HepG2 (cell line): ENCODE measurements around the gene TMEM86B. TPM values are rescaled to one million over a fixed set of nuclear protein-coding genes. Genes with fewer than 3 reads are reported as not detected.

Experiments
- CBX5 ChIP-seq: sonication (generic); formaldehyde crosslinking; IDR thresholded peaks from 2 replicates; pipeline ENCODE4 v1.4.0; 2020; ENCODE audit warnings: missing genetic modification reagents, borderline replicate concordance
- CHD4 ChIP-seq: fragments of 200-600 bp; sonication (generic); IDR thresholded peaks from 2 replicates; pipeline ENCODE4 v1.7.0; 2017; ENCODE audit warnings: mild to moderate bottlenecking, low read length, borderline replicate concordance
- FOXK2 ChIP-seq: fragments of 450-650 bp; IDR thresholded peaks from 2 replicates; pipeline ENCODE4 v1.6.1; 2016
- GPBP1L1 ChIP-seq: sonication (generic); formaldehyde crosslinking; IDR thresholded peaks from 2 replicates; pipeline ENCODE4 v1.5.0; 2020; ENCODE audit warnings: mild to moderate bottlenecking, missing genetic modification reagents
- HMG20A ChIP-seq: IDR thresholded peaks from 2 replicates; pipeline ENCODE4 v1.6.1; 2016; ENCODE audit warnings: borderline replicate concordance
- HNF4G ChIP-seq, 2 experiments: sonication (generic) in 1 of 2; formaldehyde crosslinking in 1 of 2; IDR thresholded peaks; 2 replicates each; pipeline versions ENCODE4 v1.4.0 to v1.6.1; 2011 to 2020; ENCODE audit warnings: borderline replicate concordance in 2 of 2, low read depth in 2 of 2, mild to moderate bottlenecking in 2 of 2, low read length in 1 of 2, missing genetic modification reagents in 1 of 2, moderate library complexity in 1 of 2
- JUNB ChIP-seq: sonication (generic); formaldehyde crosslinking; IDR thresholded peaks from 2 replicates; pipeline ENCODE4 v1.8.0; 2022; ENCODE audit warnings: missing genetic modification reagents, mild to moderate bottlenecking, borderline replicate concordance
- NFYC ChIP-seq: IDR thresholded peaks from 2 replicates; pipeline ENCODE4 v1.6.1; 2016; ENCODE audit warnings: missing genetic modification reagents, missing compliant biosample characterization
- SP4 ChIP-seq: sonication (generic); formaldehyde crosslinking; IDR thresholded peaks from 2 replicates; pipeline ENCODE4 v1.8.1; 2023; ENCODE audit warnings: mild to moderate bottlenecking, missing genetic modification reagents
- ZBTB20 ChIP-seq: sonication (generic); formaldehyde crosslinking; IDR thresholded peaks from 2 replicates; pipeline ENCODE4 v1.8.1; 2023; ENCODE audit warnings: missing genetic modification reagents, low read depth, mild to moderate bottlenecking, borderline replicate concordance
- ZFP62 ChIP-seq: sonication (generic); formaldehyde crosslinking; IDR thresholded peaks from 2 replicates; pipeline ENCODE4 v1.4.0; 2020; ENCODE audit warnings: missing genetic modification reagents
- ZMAT3 ChIP-seq: sonication (generic); formaldehyde crosslinking; conservative IDR thresholded peaks from 2 replicates; pipeline ENCODE4 v1.7.0; 2021; ENCODE audit warnings: missing genetic modification reagents
- ZNF484 ChIP-seq: sonication (generic); formaldehyde crosslinking; IDR thresholded peaks from 2 replicates; pipeline ENCODE4 v1.5.1; 2020; ENCODE audit warnings: mild to moderate bottlenecking, low read depth, missing genetic modification reagents, borderline replicate concordance
- polyA plus RNA-seq, 8 experiments: library from polyadenylated mRNA; depleted of rRNA in 3 of 8; stranded (reverse) in 7 of 8; unstranded in 1 of 8; fragments of >200 nt; fragmentation: Illumina TruSeq in 4 of 8; extraction: Trizol in 4 of 8; gene quantifications; 2 replicates each; pipeline versions ENCODE4 v1.2.1 to v1.2.3, GENCODE V29; 2011 to 2016; ENCODE audit warnings: low read depth in 4 of 8, missing spikeins in 1 of 8, mixed read lengths in 1 of 8; ENCODE audit not compliant: insufficient read depth in 1 of 8
- total RNA-seq, 5 experiments: library from RNA; depleted of rRNA; stranded (reverse); fragments of >200 nt; fragmentation: Illumina TruSeq; extraction: Trizol; gene quantifications; 2 replicates each; pipeline ENCODE4 v1.2.3, GENCODE V29; 2016; ENCODE audit warnings: low read depth in 1 of 5
- TF ChIP-seq, protein P1 (sequence below): sonication (generic); formaldehyde crosslinking; IDR thresholded peaks from 2 replicates; pipeline ENCODE4 v1.4.0; 2020; ENCODE audit warnings: missing genetic modification reagents, borderline replicate concordance
- TF ChIP-seq, protein P2 (sequence below): sonication (generic); formaldehyde crosslinking; IDR thresholded peaks from 2 replicates; pipeline ENCODE4 v1.4.0; 2020; ENCODE audit warnings: low read depth, missing genetic modification reagents
- TF ChIP-seq, protein P3 (sequence below): sonication (generic); formaldehyde crosslinking; IDR thresholded peaks from 2 replicates; pipeline ENCODE4 v1.4.0; 2020; ENCODE audit warnings: mild to moderate bottlenecking, missing genetic modification reagents
- TF ChIP-seq, protein P4 (sequence below): sonication (generic); formaldehyde crosslinking; IDR thresholded peaks from 2 replicates; pipeline ENCODE4 v1.4.0; 2020; ENCODE audit warnings: mild to moderate bottlenecking, missing genetic modification reagents
- TF ChIP-seq, protein P5 (sequence below): sonication (generic); formaldehyde crosslinking; IDR thresholded peaks from 2 replicates; pipeline ENCODE4 v1.5.0; 2020; ENCODE audit warnings: mild to moderate bottlenecking, low read depth, missing genetic modification reagents, borderline replicate concordance

TMEM86B gene
- total and polyA plus RNA-seq, 2 of the 13 experiments (the other 11 are each of a cell fraction or from before 2014, with no cell fraction given), result 7.7 to 9.6 TPM

DNA sequence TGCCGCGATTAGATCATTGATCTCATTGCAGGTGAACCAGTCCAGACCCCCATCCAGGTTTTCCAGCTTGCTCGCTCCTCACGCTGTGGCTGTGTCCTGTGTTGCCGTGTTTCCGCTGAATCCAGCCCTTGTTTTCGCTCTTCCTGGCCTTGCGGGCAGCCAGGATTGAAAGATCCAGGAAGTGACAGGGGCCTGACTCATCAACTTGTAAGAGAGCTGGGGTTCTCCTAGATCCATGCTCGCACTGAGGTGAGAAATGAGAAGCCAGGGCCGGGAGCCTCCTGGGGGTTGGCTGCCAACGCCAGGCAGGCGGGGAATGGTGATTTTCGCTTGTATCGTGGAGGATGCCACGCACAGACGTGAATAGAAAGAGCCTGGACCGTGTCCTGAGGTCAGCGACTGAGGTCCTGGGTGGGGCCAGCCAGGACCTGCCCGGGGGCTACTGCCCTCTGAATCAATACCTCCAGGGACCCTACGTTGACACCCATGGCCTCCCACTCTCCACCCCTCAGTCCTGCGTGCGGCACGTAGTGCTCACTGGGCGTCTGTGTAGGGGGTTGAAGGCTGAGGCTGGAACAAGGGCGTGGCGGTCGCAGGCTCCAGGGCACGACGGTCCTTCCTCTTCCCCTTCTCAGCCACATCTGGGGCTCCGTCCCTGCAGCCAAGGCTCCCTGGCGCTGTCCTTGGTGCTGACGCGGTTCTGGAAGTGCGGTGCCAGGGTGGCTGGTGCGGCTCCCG, 11.9 kb downstream of the TMEM86B start (continued):
- no peak for TF ChIP-seq CHD4
- TF ChIP-seq, protein P1, sequence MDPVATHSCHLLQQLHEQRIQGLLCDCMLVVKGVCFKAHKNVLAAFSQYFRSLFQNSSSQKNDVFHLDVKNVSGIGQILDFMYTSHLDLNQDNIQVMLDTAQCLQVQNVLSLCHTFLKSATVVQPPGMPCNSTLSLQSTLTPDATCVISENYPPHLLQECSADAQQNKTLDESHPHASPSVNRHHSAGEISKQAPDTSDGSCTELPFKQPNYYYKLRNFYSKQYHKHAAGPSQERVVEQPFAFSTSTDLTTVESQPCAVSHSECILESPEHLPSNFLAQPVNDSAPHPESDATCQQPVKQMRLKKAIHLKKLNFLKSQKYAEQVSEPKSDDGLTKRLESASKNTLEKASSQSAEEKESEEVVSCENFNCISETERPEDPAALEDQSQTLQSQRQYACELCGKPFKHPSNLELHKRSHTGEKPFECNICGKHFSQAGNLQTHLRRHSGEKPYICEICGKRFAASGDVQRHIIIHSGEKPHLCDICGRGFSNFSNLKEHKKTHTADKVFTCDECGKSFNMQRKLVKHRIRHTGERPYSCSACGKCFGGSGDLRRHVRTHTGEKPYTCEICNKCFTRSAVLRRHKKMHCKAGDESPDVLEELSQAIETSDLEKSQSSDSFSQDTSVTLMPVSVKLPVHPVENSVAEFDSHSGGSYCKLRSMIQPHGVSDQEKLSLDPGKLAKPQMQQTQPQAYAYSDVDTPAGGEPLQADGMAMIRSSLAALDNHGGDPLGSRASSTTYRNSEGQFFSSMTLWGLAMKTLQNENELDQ (CRISPR knock-in tag), result peak; percentile 96
- peak; percentile 94 for TF ChIP-seq ZMAT3 (CRISPR knock-in tag)
- peak; percentile 69; the same call in 1 of the 2 replicates for TF ChIP-seq HNF4G (IDR thresholded peaks at IDR 0.05; ENCODE audit: borderline replicate concordance, low read depth, low read length)
- peak; percentile 58 for TF ChIP-seq HNF4G (CRISPR knock-in tag; IDR thresholded peaks at IDR 0.05; ENCODE audit: borderline replicate concordance, low read depth)
- peak; percentile 92; the same call in 1 of the 2 replicates for TF ChIP-seq ZBTB20 (CRISPR knock-in tag)
- TF ChIP-seq FOXK2, result peak; percentile 90
- no peak for TF ChIP-seq GPBP1L1 (CRISPR knock-in tag)
- peak; percentile 96 for TF ChIP-seq CBX5 (CRISPR knock-in tag)
- TF ChIP-seq, protein P2, sequence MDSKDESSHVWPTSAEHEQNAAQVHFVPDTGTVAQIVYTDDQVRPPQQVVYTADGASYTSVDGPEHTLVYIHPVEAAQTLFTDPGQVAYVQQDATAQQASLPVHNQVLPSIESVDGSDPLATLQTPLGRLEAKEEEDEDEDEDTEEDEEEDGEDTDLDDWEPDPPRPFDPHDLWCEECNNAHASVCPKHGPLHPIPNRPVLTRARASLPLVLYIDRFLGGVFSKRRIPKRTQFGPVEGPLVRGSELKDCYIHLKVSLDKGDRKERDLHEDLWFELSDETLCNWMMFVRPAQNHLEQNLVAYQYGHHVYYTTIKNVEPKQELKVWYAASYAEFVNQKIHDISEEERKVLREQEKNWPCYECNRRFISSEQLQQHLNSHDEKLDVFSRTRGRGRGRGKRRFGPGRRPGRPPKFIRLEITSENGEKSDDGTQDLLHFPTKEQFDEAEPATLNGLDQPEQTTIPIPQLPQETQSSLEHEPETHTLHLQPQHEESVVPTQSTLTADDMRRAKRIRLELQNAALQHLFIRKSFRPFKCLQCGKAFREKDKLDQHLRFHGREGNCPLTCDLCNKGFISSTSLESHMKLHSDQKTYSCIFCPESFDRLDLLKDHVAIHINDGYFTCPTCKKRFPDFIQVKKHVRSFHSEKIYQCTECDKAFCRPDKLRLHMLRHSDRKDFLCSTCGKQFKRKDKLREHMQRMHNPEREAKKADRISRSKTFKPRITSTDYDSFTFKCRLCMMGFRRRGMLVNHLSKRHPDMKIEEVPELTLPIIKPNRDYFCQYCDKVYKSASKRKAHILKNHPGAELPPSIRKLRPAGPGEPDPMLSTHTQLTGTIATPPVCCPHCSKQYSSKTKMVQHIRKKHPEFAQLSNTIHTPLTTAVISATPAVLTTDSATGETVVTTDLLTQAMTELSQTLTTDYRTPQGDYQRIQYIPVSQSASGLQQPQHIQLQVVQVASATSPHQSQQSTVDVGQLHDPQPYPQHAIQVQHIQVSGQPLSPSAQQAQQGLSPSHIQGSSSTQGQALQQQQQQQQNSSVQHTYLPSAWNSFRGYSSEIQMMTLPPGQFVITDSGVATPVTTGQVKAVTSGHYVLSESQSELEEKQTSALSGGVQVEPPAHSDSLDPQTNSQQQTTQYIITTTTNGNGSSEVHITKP (CRISPR knock-in tag), result peak; percentile 72
- TF ChIP-seq, protein P3, sequence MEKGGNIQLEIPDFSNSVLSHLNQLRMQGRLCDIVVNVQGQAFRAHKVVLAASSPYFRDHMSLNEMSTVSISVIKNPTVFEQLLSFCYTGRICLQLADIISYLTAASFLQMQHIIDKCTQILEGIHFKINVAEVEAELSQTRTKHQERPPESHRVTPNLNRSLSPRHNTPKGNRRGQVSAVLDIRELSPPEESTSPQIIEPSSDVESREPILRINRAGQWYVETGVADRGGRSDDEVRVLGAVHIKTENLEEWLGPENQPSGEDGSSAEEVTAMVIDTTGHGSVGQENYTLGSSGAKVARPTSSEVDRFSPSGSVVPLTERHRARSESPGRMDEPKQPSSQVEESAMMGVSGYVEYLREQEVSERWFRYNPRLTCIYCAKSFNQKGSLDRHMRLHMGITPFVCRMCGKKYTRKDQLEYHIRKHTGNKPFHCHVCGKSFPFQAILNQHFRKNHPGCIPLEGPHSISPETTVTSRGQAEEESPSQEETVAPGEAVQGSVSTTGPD, result peak; percentile 74
- TF ChIP-seq, protein P4, sequence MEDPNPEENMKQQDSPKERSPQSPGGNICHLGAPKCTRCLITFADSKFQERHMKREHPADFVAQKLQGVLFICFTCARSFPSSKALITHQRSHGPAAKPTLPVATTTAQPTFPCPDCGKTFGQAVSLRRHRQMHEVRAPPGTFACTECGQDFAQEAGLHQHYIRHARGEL (CRISPR knock-in tag), result no peak; the same call in 1 of the 2 replicates
- peak; percentile 65 for TF ChIP-seq HMG20A (CRISPR knock-in tag)
- TF ChIP-seq NFYC, result peak; percentile 56; the same call in 1 of the 2 replicates
- no peak; the same call in 1 of the 2 replicates for TF ChIP-seq ZNF484 (CRISPR knock-in tag)
- TF ChIP-seq ZFP62, result no peak
- TF ChIP-seq JUNB (CRISPR knock-in tag), result peak; percentile 81
- TF ChIP-seq, protein P5, sequence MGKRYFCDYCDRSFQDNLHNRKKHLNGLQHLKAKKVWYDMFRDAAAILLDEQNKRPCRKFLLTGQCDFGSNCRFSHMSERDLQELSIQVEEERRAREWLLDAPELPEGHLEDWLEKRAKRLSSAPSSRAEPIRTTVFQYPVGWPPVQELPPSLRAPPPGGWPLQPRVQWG (CRISPR knock-in tag), result peak; percentile 16; the same call in 1 of the 2 replicates
- TF ChIP-seq SP4 (CRISPR knock-in tag), result peak; percentile 73; the same call in 1 of the 2 replicates
